ENCODE results near the gene BDH1.
A peak's percentile ranks its signal among the peaks of the same experiment; 100 is the strongest.

The BDH1 gene

DNA sequence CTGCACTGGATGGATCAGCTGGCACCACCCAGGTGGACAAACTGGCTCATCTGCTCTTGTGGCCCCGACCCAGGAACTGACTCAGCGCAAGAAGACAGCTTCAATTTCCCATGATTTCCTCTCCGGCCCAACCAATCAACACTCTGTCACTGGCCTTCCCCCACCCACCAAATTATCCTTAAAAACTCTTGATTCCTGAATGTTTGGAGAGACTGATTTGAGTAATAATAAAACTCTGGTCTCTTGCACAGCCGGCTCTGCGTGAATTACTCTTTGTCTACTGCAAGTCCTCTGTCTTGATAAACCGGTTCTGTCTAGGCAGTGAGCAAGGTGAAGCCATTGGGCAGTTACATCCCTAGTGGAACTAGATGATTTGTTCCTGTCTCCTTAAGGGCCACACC, 16.1 kb downstream of the BDH1 start:
- no peak for DNase-seq (ENCODE audit: low read depth)
- TF ChIP-seq, protein P1, sequence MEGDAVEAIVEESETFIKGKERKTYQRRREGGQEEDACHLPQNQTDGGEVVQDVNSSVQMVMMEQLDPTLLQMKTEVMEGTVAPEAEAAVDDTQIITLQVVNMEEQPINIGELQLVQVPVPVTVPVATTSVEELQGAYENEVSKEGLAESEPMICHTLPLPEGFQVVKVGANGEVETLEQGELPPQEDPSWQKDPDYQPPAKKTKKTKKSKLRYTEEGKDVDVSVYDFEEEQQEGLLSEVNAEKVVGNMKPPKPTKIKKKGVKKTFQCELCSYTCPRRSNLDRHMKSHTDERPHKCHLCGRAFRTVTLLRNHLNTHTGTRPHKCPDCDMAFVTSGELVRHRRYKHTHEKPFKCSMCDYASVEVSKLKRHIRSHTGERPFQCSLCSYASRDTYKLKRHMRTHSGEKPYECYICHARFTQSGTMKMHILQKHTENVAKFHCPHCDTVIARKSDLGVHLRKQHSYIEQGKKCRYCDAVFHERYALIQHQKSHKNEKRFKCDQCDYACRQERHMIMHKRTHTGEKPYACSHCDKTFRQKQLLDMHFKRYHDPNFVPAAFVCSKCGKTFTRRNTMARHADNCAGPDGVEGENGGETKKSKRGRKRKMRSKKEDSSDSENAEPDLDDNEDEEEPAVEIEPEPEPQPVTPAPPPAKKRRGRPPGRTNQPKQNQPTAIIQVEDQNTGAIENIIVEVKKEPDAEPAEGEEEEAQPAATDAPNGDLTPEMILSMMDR (conservative IDR thresholded peaks at IDR 0.05; ENCODE audit: low read depth, low read length), result no peak
- H3K4me3 ChIP-seq (ENCODE audit: low read depth, low read length), result no peak overlapping the region

DNA sequence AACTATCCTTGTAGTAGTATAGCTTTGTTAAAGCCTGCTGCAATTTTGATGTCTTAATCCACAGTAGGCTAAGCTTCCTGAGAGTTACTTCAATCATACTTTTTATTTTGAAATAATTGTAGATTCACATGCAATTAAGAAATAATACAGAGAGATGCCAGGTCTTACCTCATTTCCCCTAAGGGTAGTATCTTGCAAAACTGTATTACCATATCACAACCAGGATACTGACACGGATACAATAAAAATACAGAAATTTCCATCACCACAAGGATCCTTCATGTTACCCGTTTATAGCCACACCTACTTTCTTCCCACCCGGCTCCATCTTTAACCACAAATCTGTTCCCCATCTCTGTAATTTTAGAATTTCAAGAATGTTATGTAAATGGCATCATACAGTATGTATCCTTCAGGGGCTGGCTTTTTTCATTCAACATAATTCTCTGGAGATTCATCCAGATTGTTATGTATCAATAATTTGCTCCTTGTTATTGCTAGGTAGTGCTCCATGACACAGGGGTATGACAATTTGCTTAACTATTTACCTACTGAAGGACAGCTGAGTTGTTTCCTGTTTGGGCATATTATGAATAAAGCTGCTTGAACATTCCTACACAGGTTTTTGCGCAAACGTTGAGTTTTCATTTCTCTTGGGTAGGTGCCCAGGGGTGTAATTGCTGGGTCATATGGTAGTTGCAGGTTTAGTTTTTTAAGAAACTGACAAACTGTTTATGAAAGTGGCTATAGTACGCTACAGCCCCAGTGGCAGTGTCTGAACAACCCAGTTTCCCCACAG, 21.6 kb downstream of the BDH1 start:
- DNase-seq (ENCODE audit: low read depth), result no peak
- TF ChIP-seq, protein P1 (conservative IDR thresholded peaks at IDR 0.05; ENCODE audit: low read depth, low read length), result no peak
- H3K4me3 ChIP-seq (ENCODE audit: low read depth, low read length), result no peak overlapping the region

DNA sequence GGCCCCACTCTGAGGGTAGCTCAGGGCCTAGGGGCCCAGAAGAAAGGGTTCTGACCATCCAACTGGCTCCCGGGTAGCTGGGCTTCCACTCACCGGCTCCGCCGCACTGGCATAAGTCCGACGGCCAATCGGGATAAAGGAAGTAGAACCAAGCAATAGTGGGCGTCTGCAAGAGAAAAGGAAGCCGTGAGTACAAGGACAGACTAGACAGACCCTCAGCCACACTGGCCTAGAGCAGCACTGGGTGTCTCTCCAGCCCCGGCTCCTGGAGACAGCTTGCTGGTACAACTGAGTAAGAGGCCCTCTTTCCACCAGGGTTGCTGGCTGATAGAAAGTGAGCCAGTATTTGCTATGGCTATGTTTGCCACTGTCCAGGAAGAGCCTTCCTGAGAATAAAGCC, 22.4 kb downstream of the BDH1 start:
- no peak overlapping the region for H3K4me3 ChIP-seq (ENCODE audit: low read depth, low read length)
- TF ChIP-seq, protein P1 (conservative IDR thresholded peaks at IDR 0.05; ENCODE audit: low read depth, low read length), result no peak
- DNase-seq (ENCODE audit: low read depth), result no peak

DNA sequence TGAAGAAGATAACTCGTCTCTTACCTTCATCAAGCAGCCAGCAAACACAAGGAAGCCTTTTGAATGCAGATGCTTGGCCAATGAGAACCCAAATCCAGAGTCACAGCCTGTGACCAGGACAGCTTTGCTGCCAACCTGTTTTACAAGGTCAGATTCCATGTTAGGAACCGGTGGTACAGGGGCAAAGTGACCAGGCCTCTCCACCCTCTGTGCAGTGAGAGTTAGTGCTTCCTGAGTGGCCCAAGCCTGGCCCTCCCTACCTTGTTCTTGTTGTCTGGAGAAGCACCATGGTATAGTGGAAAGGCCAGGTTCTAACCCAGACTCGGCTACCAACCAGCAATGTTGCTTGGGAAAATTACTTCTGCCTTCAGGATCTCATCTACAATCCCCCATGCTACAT, 23.4 kb downstream of the BDH1 start:
- H3K4me3 ChIP-seq (ENCODE audit: low read depth, low read length), result no peak overlapping the region
- DNase-seq (ENCODE audit: low read depth), result no peak
- TF ChIP-seq, protein P1 (conservative IDR thresholded peaks at IDR 0.05; ENCODE audit: low read depth, low read length), result no peak

DNA sequence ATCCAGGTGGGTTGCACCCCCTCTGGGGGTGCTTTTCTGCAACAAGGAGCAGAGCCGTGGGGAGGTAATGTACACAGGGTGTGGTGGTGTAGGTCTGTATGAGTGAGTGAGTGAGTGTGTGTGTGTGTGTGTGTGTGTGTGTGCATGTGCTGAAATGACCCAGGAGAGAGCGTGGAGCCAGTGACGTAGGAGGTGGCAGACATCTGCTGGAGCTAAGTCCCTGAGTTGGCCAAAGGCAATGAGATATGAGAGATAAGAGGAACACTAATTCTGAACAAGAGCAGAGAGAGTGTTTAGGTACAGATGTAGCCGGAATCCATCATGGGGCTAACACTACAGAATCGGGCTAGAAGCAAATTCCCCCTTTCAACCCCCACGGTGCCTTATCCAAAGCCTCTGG, 27.6 kb downstream of the BDH1 start:
- TF ChIP-seq, protein P1 (conservative IDR thresholded peaks at IDR 0.05; ENCODE audit: low read depth, low read length), result no peak
- no peak for DNase-seq (ENCODE audit: low read depth)
- H3K4me3 ChIP-seq (ENCODE audit: low read depth, low read length), result no peak overlapping the region

DNA sequence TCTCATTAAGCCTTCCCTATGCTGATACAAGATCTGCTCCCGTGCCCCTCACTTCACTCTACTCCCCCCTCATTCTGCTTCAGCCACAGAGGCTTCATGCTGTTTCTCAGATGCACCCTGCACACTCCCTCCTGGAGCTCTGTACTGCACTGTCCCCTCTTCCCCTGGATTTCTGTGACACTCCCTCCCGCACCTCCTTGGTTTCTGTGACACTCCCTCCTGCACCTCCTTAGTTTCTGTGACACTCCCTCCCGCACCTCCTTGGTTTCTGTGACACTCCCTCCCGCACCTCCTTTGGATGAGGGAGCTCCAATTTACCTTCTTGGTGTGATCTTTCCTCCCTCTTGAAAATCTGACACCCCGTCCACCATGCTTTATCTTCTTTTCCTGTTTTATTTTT, 28.2 kb downstream of the BDH1 start:
- H3K4me3 ChIP-seq (ENCODE audit: low read depth, low read length), result no peak overlapping the region
- TF ChIP-seq, protein P1 (conservative IDR thresholded peaks at IDR 0.05; ENCODE audit: low read depth, low read length), result no peak
- DNase-seq (ENCODE audit: low read depth), result no peak

DNA sequence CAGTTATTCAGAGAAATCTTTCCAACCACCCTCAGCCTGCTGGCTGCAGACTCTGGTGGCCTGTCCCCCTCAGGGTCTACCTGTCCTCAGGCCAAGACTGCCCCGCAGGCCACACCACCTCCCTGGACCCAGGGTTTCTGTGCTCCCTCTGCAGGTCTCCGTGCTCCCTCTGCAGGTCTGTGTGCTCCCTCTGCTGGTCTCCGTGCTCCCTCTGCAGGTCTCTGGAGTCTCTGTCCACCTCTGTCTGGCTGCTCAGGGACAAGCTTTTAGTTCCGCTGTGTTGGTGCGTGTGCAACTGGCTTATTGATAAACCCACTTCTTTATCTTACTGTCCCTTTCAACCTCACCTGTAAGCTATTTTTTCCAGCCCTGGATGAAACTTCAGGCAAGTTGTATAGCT, 30.1 kb downstream of the BDH1 start:
- H3K4me3 ChIP-seq (ENCODE audit: low read depth, low read length), result no peak overlapping the region
- DNase-seq (ENCODE audit: low read depth), result peak; percentile 61
- TF ChIP-seq, protein P1 (conservative IDR thresholded peaks at IDR 0.05; ENCODE audit: low read depth, low read length), result peak; percentile 64
